Fibroblast of lung (primary cell): Measurements from ENCODE around the gene ABLIM3.

ENCODE experiments used
- EZH2 ChIP-seq: IDR thresholded peaks from 2 replicates; pipeline ENCODE4 v1.5.1; 2012; ENCODE audit warnings: low read length, control low read depth, mild to moderate bottlenecking; ENCODE audit errors: missing control alignments
- TF ChIP-seq, protein P1 (sequence below), 2 donors: IDR thresholded peaks in 1 of 2; conservative IDR thresholded peaks in 1 of 2; 1 replicate in 1 of 2; 2 replicates in 1 of 2; pipeline ENCODE4 v1.5.1; 2011 to 2012; ENCODE audit warnings: low read length in 2 of 2, control low read depth in 1 of 2, inconsistent platforms in 1 of 2, low read depth in 1 of 2, mild to moderate bottlenecking in 1 of 2

DNA sequence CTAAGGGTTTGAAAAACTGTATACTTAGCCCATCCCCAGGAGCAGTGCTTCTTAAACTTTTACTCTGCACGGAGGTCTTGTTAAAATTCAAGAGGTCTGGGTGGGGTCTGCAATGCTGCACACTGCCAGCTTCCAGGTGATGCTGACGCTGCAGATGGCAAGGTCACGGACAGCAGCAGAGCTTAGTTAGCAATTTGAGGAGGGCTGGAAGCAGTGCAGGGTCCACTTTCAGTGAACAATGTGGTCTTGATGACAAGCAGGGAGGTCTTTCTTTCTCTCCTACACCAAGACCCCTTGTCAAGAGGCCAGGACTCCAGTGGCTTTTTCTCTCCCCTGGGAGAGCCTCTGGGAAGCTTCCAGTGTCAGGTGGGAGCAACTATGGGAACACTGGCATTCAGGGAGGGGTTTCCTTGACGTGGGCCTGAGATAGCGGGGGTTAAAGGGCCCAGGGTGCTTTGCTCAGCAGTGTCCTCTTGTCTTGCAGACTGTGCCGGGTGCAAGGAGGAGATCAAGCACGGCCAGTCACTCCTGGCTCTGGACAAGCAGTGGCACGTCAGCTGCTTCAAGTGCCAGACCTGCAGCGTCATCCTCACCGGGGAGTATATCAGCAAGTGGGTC, 65.3 kb downstream of the ABLIM3 start:
- TF ChIP-seq, protein P1, sequence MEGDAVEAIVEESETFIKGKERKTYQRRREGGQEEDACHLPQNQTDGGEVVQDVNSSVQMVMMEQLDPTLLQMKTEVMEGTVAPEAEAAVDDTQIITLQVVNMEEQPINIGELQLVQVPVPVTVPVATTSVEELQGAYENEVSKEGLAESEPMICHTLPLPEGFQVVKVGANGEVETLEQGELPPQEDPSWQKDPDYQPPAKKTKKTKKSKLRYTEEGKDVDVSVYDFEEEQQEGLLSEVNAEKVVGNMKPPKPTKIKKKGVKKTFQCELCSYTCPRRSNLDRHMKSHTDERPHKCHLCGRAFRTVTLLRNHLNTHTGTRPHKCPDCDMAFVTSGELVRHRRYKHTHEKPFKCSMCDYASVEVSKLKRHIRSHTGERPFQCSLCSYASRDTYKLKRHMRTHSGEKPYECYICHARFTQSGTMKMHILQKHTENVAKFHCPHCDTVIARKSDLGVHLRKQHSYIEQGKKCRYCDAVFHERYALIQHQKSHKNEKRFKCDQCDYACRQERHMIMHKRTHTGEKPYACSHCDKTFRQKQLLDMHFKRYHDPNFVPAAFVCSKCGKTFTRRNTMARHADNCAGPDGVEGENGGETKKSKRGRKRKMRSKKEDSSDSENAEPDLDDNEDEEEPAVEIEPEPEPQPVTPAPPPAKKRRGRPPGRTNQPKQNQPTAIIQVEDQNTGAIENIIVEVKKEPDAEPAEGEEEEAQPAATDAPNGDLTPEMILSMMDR (conservative IDR thresholded peaks at IDR 0.05 in 1 of 2, IDR thresholded peaks at IDR 0.05 in 1 of 2; ENCODE audit: low read depth in 1 of 2, low read length in 2 of 2) = no peak
- TF ChIP-seq EZH2 = no peak
